HCT116 (cell line): Measurements from ENCODE around the gene SHOC2. TPM values are rescaled to one million over a fixed set of nuclear protein-coding genes. Genes with fewer than 3 reads are reported as not detected.

Experiments used
- ATAC-seq: fragments of 200-7000 bp; cut with Tn5 transposase; 2 replicates; pipeline ENCODE4 v1.9.1; 2020; ENCODE audit warnings: mild to moderate bottlenecking, moderate library complexity
- BruUV-seq: library from RNA; stranded (reverse); fragments of 400-500 nt; replicated peaks from 2 replicates; lab custom pipeline; 2021; lab: Mats Ljungman, UMichigan
- CTCF ChIA-PET: fragments of 300-600 bp; sonication (Branson Sonifier 250); formaldehyde crosslinking; loops from one replicate; lab custom pipeline; 2021; ENCODE audit warnings: antibody characterized with exemption; lab: Charles Lee
- POLR2A ChIA-PET: fragments of 300-600, 350-600 bp; sonication (Branson Sonifier 250); formaldehyde crosslinking; loops from one replicate; lab custom pipeline; 2021; ENCODE audit warnings: antibody characterized with exemption; lab: Charles Lee
- RAD21 ChIA-PET, 2 experiments: fragments of 300-600 bp; sonication (Branson Sonifier 250); formaldehyde crosslinking; loops; one replicate each; lab custom pipeline; 2023; ENCODE audit warnings: low total read pairs in 2 of 2; ENCODE audit not compliant: uncharacterized antibody in 2 of 2, unreplicated experiment in 2 of 2, low non-redundant PET in 1 of 2; lab: Charles Lee
- DNase-seq: peaks from one replicate; pipeline ENCODE4 v3.0.0-alpha.2; 2010; ENCODE audit warnings: low read depth, low spot score
- H2AFZ ChIP-seq: fragments of 200-600 bp; shearing (Covaris generic), sonication (generic); 2 replicates; pipeline ENCODE4 v1.6.1; 2017; ENCODE audit warnings: low read depth, mixed run types, mixed read lengths, antibody characterized with exemption, low read length; ENCODE audit not compliant: poor library complexity, severe bottlenecking
- H3K27ac ChIP-seq: 2 replicates; pipeline ENCODE4 v1.5.1; 2012; ENCODE audit warnings: low read depth, low read length
- H3K27me3 ChIP-seq: fragments of 200-600 bp; sonication (generic); 2 replicates; pipeline ENCODE4 v1.6.1; 2016; ENCODE audit warnings: mixed run types, low read length, mixed read lengths; ENCODE audit not compliant: insufficient read depth
- H3K36me3 ChIP-seq, 2 experiments: fragments of 200-500 bp in 1 of 2; fragments of 200-600 bp in 1 of 2; sonication (Bioruptor generic) in 1 of 2; sonication (generic) in 1 of 2; 2 replicates each; pipeline versions ENCODE4 v1.5.1 to v1.6.1; 2014 to 2016; ENCODE audit warnings: low read length in 2 of 2, inconsistent platforms in 1 of 2, mixed read lengths in 1 of 2, mixed run types in 1 of 2; ENCODE audit not compliant: insufficient read depth in 2 of 2, control insufficient read depth in 1 of 2
- H3K4me1 ChIP-seq, 2 experiments: fragments of 200-600 bp in 1 of 2; sonication (generic) in 1 of 2; 2 replicates each; pipeline versions ENCODE4 v1.5.1 to v1.6.1; 2012 to 2017; ENCODE audit warnings: low read length in 2 of 2, inconsistent platforms in 1 of 2, mild to moderate bottlenecking in 1 of 2, mixed read lengths in 1 of 2, mixed run types in 1 of 2, moderate library complexity in 1 of 2; ENCODE audit not compliant: insufficient read depth in 2 of 2, control insufficient read depth in 1 of 2
- H3K4me2 ChIP-seq: fragments of 200-600 bp; sonication (generic); 2 replicates; pipeline ENCODE4 v1.6.1; 2017; ENCODE audit warnings: mixed run types, low read length, mixed read lengths
- H3K4me3 ChIP-seq, 2 experiments: fragments of 200-600 bp in 1 of 2; sonication (generic) in 1 of 2; replicated peaks in 1 of 2; 2 replicates each; pipeline ENCODE4 v1.5.1; 2011 to 2016; ENCODE audit warnings: low read length in 2 of 2, control low read depth in 1 of 2, low read depth in 1 of 2, mild to moderate bottlenecking in 1 of 2, mixed read lengths in 1 of 2, mixed run types in 1 of 2
- H3K79me2 ChIP-seq: fragments of 200-600 bp; sonication (generic); 2 replicates; pipeline ENCODE4 v1.6.1; 2017; ENCODE audit warnings: mild to moderate bottlenecking, mixed run types, low read length, moderate library complexity, mixed read lengths; ENCODE audit not compliant: insufficient read depth
- H3K9ac ChIP-seq: fragments of 200-600 bp; sonication (generic); 2 replicates; pipeline ENCODE4 v1.6.1; 2016; ENCODE audit warnings: low read length, mixed read lengths
- H3K9me2 ChIP-seq: fragments of 200-600 bp; sonication (generic), shearing (Covaris generic); 2 replicates; pipeline ENCODE4 v1.6.1; 2017; ENCODE audit warnings: mixed run types, mild to moderate bottlenecking, moderate library complexity; ENCODE audit not compliant: insufficient read depth
- H3K9me3 ChIP-seq, 2 experiments: fragments of 200-500 bp in 1 of 2; fragments of 200-600 bp in 1 of 2; sonication (Bioruptor generic) in 1 of 2; sonication (generic) in 1 of 2; 2 replicates each; pipeline ENCODE4 v1.6.1; 2014 to 2017; ENCODE audit warnings: low read length in 2 of 2, mixed read lengths in 2 of 2, inconsistent platforms in 1 of 2, low read depth in 1 of 2, mild to moderate bottlenecking in 1 of 2, mixed run types in 1 of 2, moderate library complexity in 1 of 2; ENCODE audit not compliant: control insufficient read depth in 1 of 2, insufficient read depth in 1 of 2
- H4K20me1 ChIP-seq: fragments of 200-600 bp; sonication (generic), shearing (Covaris generic); 2 replicates; pipeline ENCODE4 v1.6.1; 2017; ENCODE audit warnings: mixed run types, mild to moderate bottlenecking, moderate library complexity; ENCODE audit not compliant: insufficient read depth
- ATF3 ChIP-seq: IDR thresholded peaks from 2 replicates; pipeline ENCODE4 v1.6.1; 2012
- CBX3 ChIP-seq: IDR thresholded peaks from 2 replicates; pipeline ENCODE4 v1.6.1; 2012; ENCODE audit warnings: low read depth
- ELF1 ChIP-seq: IDR thresholded peaks from 2 replicates; pipeline ENCODE4 v1.6.1; 2012; ENCODE audit warnings: low read depth, borderline replicate concordance
- EZH2phosphoT487 ChIP-seq: fragments of 200-600 bp; IDR thresholded peaks from 2 replicates; pipeline ENCODE4 v1.6.1; 2018; ENCODE audit warnings: antibody characterized with exemption, borderline replicate concordance
- POLR2A ChIP-seq: IDR thresholded peaks from 2 replicates; pipeline ENCODE4 v1.7.0; 2011; ENCODE audit warnings: borderline replicate concordance; ENCODE audit not compliant: insufficient read depth, insufficient read length; ENCODE audit errors: extremely low read depth
- POLR2AphosphoS5 ChIP-seq: IDR thresholded peaks from 2 replicates; pipeline ENCODE4 v1.6.1; 2011; ENCODE audit warnings: mild to moderate bottlenecking, low read depth, low read length, moderate library complexity
- SIN3A ChIP-seq: IDR thresholded peaks from 2 replicates; pipeline ENCODE4 v1.6.1; 2012; ENCODE audit warnings: low read depth
- SRF ChIP-seq: IDR thresholded peaks from 2 replicates; pipeline ENCODE4 v1.6.1; 2012; ENCODE audit warnings: low read depth
- TCF7L2 ChIP-seq: IDR thresholded peaks from 2 replicates; pipeline ENCODE4 v1.7.0; 2011; ENCODE audit warnings: borderline replicate concordance, inconsistent platforms; ENCODE audit not compliant: insufficient read depth, insufficient read length; ENCODE audit errors: extremely low read depth
- ZFX ChIP-seq: fragments of 450-650 bp; IDR thresholded peaks from 2 replicates; pipeline ENCODE4 v1.6.1; 2017
- intact Hi-C: fragments of 100-400 bp; cut with micrococcal nuclease; formaldehyde crosslinking; loops from 2 replicates; pipeline ENCODE4 v1.10.0; 2022
- total RNA-seq: library from RNA; stranded (reverse); gene quantifications from one replicate; pipeline ENCODE4 v1.2.1, GENCODE V29; 2021; ENCODE audit not compliant: unreplicated experiment
- TF ChIP-seq, protein P1 (sequence below): IDR thresholded peaks from 2 replicates; pipeline ENCODE4 v1.6.1; 2012; ENCODE audit warnings: low read depth
- TF ChIP-seq, protein P2 (sequence below): IDR thresholded peaks from 2 replicates; pipeline ENCODE4 v1.6.1; 2011; ENCODE audit warnings: mild to moderate bottlenecking, low read length, moderate library complexity; ENCODE audit not compliant: insufficient replicate concordance; ENCODE audit errors: extremely low read depth

SHOC2 gene
- total RNA-seq, 1 experiment from 2014 or later: 39.5 TPM

DNA sequence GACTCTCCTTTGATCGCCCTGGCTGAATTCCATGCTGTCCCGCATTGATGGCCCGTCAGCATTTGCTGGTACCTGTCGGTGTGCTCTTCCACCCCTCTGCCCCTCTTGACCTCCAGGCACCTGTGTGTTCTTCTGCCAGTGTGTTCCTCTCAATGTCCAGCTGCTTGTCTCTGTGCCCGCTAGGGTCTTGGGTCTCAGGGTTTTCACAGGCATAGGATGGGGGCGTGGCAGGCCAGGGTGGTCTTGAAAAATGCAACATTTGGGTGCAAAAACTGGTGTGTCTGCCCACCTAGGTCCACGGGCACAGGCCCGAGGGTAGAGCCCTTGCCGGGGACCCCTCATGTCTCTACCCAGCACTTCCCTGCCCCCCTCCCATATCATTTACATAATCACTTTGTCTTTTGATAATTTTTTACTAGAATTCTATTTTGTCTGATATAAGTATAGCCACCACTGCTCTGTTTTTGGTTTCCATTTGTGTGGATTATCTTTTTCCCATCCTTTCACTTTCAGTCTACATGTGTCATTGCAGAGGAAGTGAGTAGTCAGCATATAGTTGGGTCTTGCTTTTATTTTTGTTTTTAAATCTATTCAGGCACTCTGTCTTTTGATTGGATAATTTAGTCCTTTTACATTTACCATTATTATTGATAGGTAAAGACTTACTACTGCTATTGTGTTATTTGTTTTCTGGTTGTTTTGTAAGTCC, 110.8 kb downstream of the SHOC2 start:
- H3K9me3 ChIP-seq: no peaks in the 10 kb centered on the region
- no peaks in the 10 kb centered on the region for H4K20me1 ChIP-seq
- TF ChIP-seq ATF3: no peak
- no peak for TF ChIP-seq POLR2A
- TF ChIP-seq, protein P1, sequence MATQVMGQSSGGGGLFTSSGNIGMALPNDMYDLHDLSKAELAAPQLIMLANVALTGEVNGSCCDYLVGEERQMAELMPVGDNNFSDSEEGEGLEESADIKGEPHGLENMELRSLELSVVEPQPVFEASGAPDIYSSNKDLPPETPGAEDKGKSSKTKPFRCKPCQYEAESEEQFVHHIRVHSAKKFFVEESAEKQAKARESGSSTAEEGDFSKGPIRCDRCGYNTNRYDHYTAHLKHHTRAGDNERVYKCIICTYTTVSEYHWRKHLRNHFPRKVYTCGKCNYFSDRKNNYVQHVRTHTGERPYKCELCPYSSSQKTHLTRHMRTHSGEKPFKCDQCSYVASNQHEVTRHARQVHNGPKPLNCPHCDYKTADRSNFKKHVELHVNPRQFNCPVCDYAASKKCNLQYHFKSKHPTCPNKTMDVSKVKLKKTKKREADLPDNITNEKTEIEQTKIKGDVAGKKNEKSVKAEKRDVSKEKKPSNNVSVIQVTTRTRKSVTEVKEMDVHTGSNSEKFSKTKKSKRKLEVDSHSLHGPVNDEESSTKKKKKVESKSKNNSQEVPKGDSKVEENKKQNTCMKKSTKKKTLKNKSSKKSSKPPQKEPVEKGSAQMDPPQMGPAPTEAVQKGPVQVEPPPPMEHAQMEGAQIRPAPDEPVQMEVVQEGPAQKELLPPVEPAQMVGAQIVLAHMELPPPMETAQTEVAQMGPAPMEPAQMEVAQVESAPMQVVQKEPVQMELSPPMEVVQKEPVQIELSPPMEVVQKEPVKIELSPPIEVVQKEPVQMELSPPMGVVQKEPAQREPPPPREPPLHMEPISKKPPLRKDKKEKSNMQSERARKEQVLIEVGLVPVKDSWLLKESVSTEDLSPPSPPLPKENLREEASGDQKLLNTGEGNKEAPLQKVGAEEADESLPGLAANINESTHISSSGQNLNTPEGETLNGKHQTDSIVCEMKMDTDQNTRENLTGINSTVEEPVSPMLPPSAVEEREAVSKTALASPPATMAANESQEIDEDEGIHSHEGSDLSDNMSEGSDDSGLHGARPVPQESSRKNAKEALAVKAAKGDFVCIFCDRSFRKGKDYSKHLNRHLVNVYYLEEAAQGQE: no peak
- no peak for TF ChIP-seq TCF7L2
- TF ChIP-seq POLR2AphosphoS5: no peak
- TF ChIP-seq ELF1: no peak
- TF ChIP-seq, protein P2, sequence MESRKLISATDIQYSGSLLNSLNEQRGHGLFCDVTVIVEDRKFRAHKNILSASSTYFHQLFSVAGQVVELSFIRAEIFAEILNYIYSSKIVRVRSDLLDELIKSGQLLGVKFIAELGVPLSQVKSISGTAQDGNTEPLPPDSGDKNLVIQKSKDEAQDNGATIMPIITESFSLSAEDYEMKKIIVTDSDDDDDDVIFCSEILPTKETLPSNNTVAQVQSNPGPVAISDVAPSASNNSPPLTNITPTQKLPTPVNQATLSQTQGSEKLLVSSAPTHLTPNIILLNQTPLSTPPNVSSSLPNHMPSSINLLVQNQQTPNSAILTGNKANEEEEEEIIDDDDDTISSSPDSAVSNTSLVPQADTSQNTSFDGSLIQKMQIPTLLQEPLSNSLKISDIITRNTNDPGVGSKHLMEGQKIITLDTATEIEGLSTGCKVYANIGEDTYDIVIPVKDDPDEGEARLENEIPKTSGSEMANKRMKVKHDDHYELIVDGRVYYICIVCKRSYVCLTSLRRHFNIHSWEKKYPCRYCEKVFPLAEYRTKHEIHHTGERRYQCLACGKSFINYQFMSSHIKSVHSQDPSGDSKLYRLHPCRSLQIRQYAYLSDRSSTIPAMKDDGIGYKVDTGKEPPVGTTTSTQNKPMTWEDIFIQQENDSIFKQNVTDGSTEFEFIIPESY: no peak
- no peak for TF ChIP-seq ZFX
- TF ChIP-seq EZH2phosphoT487: no peak
- no peak for TF ChIP-seq CBX3
- no peak for TF ChIP-seq SRF
- TF ChIP-seq SIN3A: no peak
- POLR2A ChIA-PET: no interaction called here
- no peaks in the 10 kb centered on the region for H3K9me2 ChIP-seq
- no peak overlapping the region for H3K27ac ChIP-seq
- no peak overlapping the region for H3K9ac ChIP-seq
- no peak overlapping the region for H2AFZ ChIP-seq
- H3K79me2 ChIP-seq: no peaks in the 10 kb centered on the region
- no peaks in the 10 kb centered on the region for H3K4me1 ChIP-seq
- ATAC-seq: no peak
- RAD21 ChIA-PET: no interaction called here
- no peak overlapping the region for H3K4me2 ChIP-seq
- intact Hi-C loops: no loop called here
- BruUV-seq: no TSS peak
- H3K4me3 ChIP-seq: no peak overlapping the region
- H3K27me3 ChIP-seq: no peaks in the 10 kb centered on the region
- CTCF ChIA-PET: no interaction called here
- DNase-seq: no peak
- no peaks in the 10 kb centered on the region for H3K36me3 ChIP-seq
